PFSK-1 (cell line): ENCODE measurements around the gene PCBD1.

Experiments
- FOXP2 ChIP-seq: optimal IDR thresholded peaks from 2 replicates; pipeline ENCODE3; 2011; ENCODE audit warnings: borderline replicate concordance, control low read depth, inconsistent platforms; ENCODE audit not compliant: insufficient read depth; ENCODE audit errors: extremely low read length, extremely low read depth
- POLR2AphosphoS5 ChIP-seq: IDR thresholded peaks from 2 replicates; pipeline ENCODE4 v1.6.1; 2012; ENCODE audit warnings: low read depth, mild to moderate bottlenecking, control low read depth, low read length, moderate library complexity
- SIN3A ChIP-seq: IDR thresholded peaks from 2 replicates; pipeline ENCODE4 v1.6.1; 2012; ENCODE audit warnings: mild to moderate bottlenecking, low read length, moderate library complexity, borderline replicate concordance; ENCODE audit not compliant: insufficient read depth
- TAF1 ChIP-seq: IDR thresholded peaks from 2 replicates; pipeline ENCODE4 v1.6.1; 2012; ENCODE audit warnings: low read length, control low read depth, borderline replicate concordance; ENCODE audit not compliant: insufficient read depth
- TF ChIP-seq, protein P1 (sequence below), 2 experiments: IDR thresholded peaks; 2 replicates each; pipeline versions ENCODE4 v1.6.1 to v1.8.0; 2011 to 2012; ENCODE audit warnings: low read depth in 2 of 2, low read length in 2 of 2, control low read depth in 1 of 2, inconsistent platforms in 1 of 2, mild to moderate bottlenecking in 1 of 2, moderate library complexity in 1 of 2; ENCODE audit not compliant: insufficient read depth in 1 of 2

The PCBD1 gene

DNA sequence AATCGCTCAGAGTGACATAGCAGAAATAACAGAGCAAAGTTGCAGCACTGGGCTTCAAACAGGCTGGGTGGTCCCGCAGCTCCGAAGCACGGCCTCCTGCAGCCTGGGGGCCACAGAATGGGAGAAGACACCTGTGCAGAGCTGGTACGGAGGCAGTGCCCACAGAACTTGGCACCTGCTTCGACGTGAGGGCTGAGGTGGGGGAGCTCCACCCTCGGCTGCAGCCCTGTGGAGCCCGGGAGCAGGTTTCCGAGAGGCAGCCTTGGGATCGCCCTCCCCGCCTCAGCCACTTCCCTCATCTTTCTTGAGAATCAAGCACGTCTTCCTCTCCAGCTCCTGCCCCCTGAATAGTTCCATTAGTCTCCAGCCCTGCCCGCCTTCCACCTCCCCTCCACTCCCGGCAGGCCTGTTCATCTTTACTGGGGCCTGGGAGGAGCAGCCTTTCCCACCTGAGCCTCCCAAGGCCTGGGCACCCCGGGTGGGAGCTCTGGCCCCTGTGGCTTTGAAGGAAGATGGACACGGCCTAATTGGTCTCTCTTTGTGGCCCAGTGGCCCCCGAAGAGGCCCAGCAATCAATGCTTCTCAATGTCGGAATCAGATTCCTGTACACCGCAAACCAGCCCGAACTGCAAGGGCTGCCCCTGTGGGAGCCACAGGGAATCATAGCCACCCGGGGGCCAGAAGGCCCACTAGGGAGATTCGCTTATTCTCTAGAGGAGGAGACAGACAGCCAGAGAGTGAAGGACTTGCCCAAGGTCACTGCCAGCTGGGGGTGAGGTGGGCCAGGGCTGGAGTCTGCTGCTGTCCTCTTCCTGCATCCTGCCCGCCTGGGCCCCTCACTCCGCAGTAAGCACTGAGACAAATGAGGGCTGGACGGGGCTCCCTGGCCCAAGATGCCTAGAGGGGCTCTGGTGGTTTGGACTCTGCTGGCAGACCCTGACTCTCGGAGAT is 17.0 kb upstream of the PCBD1 start:
- TF ChIP-seq POLR2AphosphoS5 = no peak
- TF ChIP-seq, protein P1, sequence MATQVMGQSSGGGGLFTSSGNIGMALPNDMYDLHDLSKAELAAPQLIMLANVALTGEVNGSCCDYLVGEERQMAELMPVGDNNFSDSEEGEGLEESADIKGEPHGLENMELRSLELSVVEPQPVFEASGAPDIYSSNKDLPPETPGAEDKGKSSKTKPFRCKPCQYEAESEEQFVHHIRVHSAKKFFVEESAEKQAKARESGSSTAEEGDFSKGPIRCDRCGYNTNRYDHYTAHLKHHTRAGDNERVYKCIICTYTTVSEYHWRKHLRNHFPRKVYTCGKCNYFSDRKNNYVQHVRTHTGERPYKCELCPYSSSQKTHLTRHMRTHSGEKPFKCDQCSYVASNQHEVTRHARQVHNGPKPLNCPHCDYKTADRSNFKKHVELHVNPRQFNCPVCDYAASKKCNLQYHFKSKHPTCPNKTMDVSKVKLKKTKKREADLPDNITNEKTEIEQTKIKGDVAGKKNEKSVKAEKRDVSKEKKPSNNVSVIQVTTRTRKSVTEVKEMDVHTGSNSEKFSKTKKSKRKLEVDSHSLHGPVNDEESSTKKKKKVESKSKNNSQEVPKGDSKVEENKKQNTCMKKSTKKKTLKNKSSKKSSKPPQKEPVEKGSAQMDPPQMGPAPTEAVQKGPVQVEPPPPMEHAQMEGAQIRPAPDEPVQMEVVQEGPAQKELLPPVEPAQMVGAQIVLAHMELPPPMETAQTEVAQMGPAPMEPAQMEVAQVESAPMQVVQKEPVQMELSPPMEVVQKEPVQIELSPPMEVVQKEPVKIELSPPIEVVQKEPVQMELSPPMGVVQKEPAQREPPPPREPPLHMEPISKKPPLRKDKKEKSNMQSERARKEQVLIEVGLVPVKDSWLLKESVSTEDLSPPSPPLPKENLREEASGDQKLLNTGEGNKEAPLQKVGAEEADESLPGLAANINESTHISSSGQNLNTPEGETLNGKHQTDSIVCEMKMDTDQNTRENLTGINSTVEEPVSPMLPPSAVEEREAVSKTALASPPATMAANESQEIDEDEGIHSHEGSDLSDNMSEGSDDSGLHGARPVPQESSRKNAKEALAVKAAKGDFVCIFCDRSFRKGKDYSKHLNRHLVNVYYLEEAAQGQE (IDR thresholded peaks at IDR 0.05; ENCODE audit: insufficient read depth in 1 of 2, low read depth in 2 of 2, low read length in 2 of 2) = no peak

DNA sequence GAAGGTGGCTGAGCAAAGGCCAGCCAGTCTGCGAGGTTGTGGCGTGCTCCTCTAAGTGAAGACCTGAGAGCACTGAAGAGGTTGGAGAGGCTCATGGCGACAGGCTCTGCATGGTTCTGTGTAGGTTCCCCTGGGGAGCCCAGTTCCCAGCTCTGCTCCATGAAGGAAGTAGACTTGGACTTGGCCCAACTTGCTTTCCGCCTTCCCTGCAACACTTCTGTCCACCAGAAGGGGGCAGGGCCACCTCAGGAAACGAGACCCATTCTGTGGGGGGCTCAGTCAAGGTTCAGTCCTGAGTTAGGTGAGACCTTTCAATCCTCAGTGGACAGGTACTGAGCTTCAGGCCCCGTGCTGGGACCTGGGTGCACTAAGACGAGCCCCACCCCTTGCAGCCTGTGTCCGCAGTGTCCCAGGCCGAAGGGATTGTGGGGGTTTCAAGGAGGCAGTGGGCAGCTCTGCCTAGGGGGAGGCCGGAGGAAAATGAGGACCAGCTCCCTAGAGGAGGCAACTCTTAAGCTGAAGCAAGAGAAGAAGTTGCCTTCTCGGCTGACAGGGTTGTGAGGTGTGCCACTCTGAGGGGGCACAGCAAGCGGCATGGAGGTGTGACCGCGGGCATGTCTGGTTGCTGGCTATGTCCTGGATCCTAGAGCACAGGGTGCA is 15.0 kb upstream of the PCBD1 start:
- TF ChIP-seq, protein P1 (IDR thresholded peaks at IDR 0.05; ENCODE audit: insufficient read depth in 1 of 2, low read depth in 2 of 2, low read length in 2 of 2) = no peak
- TF ChIP-seq SIN3A = no peak
- no peak for TF ChIP-seq TAF1
- no peak for TF ChIP-seq FOXP2
- TF ChIP-seq POLR2AphosphoS5 = no peak

DNA sequence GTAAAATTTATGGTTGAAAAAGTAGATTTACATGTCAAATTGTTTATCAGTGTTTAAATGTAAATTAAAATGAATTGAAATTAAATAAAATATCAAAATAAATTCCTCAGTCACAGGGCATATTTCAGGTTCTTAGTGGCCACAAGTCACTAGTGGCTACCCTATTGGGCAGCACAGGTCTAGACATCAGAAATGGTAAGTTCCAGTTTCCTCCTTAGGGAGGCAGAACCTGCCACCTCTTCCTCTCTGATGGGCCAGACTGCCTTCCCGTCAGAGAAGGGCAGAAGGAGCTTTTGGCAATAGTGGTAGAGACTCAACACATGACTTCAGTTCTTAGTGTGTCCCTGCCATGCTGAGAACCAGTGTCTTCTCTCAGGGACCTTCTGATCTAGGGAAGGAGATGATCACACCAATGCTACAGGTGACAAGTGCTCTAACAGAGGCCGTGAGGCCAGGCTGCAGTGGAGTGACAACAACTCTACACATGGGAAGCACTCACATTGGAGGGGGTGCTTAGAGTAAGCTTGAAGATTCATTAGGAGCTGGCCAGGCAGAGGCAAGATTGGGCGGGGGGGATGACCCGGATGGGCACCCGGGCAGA is 14.4 kb upstream of the PCBD1 start:
- TF ChIP-seq SIN3A (no peak), FOXP2 (no peak), TAF1 (no peak), POLR2AphosphoS5 (no peak)
- TF ChIP-seq, protein P1 (IDR thresholded peaks at IDR 0.05; ENCODE audit: insufficient read depth in 1 of 2, low read depth in 2 of 2, low read length in 2 of 2) = no peak

DNA sequence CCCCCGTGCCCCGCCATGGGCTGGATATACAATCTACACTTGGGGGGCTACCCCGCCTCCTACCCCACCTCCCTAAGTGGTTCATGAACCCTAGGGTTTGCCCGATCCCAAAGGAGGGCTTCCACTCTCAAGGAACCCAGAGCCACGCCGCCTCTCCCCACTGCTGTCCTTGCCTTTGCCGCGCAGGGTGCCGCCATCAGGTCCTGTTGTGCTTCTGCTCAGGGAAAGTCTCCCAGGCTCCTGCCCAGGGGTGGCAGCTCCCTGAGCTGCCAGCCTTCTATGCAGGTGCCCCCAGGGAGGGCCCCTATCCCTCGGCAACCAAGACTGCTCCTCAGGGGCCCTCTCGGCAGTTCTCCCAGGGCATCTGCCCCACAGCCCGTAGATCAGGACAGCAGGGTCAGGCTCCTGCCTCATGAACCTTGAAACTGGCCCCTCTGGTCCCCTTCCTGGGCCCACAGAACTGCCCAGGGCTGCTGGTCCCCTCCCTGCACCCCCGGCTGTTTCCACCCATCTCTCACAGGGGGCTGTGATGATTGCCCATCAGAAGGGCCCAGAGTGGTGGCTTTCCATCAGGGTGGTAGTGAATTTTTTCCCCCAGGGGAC is 13.0 kb upstream of the PCBD1 start:
- no peak for TF ChIP-seq POLR2AphosphoS5

DNA sequence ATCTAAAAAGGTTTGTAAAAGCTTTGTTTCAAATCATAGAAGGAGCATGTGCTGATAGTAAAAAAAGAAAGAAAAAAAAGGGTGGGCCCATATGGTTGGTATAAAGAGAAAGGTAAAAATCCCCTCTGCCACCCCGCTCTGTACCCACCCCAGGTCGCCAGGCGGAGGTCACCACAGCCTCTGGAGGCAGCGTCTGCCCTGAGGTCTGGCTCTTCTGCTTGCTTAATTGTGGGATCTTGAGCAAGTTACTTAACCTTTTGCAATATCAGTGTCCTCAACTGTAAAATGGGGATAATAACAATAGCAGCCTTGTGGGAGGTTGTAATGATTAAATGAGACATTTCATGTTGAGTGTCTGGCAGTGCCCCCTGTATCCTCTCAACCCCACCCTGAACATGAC is 10.7 kb upstream of the PCBD1 start:
- TF ChIP-seq POLR2AphosphoS5 = no peak
- TF ChIP-seq TAF1 = no peak
- TF ChIP-seq, protein P1 (IDR thresholded peaks at IDR 0.05; ENCODE audit: insufficient read depth in 1 of 2, low read depth in 2 of 2, low read length in 2 of 2) = no peak
- no peak for TF ChIP-seq SIN3A
- TF ChIP-seq FOXP2 = no peak
